ENCODE results near the gene PBX4.
A peak's percentile ranks its signal among the peaks of the same experiment; 100 is the strongest.

Gene PBX4

DNA sequence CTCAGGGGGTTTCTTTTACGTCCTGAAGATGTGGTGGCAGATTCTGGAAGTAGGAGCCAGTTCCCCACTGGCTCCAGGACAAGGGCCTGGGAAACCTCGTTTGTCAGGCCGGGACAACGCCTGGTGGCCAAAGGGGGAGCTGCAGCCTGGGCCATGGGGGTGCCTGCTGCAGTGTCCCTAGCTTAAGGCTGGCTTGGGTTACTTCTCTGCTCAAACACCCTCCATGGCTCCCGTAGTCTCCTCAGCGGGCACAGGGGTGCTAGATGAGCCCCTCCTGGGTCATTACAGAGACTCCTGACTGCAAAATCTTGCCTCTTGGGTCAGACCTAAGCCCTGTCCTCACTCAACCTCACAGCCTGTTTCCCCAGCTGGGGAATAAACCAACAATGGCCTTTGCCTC, 65.7 kb downstream of the PBX4 start:
- peak in 1 of 2 donors; percentile 16 for DNase-seq

DNA sequence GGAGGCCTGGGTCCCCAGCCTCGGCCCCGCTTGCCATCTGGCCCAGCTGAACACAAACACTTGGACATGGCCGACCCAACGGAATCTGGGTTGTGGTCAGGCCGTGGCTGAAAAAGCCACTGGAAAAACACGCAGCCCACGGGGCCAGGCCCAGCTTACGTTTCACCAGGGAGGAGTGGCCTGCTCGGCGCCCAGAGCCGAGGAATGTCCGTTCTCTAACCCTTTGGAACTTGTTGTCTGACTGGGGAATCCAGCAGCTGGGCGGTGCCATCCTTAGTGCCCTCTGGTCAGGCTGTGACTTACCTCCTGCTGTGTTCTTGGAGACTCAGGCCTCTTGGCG, 66.7 kb downstream of the PBX4 start:
- no peak for DNase-seq

DNA sequence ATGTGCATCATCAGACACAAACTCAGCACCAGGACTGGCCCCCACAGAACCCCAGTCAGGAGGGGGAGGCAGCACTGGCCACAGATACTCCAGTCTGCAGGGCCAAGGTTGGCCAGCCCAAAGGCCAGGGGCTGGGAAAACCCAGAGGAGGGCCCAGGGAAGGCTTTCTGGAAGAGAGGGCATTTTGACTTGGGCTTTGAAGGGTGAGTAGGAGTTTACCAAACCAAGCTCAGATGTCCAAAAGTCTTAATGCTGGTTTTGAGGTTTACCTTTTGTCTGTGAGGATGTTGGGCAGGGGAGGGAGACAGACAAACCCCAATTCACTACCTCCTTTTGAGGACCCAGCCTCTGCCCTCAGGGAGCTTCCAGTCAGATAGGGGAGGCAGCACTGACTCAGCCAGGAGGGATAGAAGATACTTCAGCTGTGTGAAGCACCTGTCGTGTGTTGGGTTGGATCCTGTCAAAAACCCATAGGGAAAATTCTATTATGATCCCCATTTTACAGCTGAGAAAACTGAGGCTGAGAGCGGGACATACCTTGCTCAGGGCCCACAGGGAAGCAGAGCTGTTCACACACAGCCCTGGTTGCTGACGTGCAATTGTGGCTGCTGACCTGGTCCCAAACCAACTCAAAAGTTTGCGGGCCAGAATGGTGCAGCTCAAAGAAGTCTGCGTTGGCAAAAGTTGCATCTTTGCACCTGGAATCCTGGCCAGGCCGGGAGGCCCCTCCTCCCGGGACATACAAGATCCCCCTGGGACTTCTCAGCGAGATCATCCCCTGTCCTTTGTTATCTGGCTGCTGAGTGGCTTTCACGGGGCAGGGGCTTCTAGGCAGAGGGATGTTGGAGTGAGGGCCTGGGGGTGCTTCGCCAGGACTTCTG, 67.3 kb downstream of the PBX4 start:
- DNase-seq: no peak

DNA sequence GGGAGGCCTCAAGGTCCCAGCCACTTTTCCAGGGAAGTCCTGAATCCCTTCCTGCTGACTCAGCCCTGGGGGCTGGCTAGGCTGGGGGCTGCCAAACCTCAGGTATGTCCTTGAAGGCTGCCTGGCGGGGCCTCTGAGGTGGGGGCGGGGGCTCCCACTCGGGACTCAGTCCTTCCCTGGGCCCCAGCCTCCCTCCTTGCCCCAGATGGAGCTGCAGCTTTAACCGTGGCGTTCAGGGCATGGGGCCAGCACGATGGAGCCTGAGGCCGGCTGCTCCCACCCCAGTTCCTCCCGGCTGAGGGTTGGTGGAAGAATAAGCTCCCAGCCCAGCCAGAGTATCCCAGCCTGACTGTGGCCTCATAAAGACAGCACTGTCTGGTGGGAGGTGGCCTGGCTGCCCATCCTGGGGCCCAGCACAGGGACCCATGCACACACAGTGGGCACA, 68.0 kb downstream of the PBX4 start:
- DNase-seq: no peak

DNA sequence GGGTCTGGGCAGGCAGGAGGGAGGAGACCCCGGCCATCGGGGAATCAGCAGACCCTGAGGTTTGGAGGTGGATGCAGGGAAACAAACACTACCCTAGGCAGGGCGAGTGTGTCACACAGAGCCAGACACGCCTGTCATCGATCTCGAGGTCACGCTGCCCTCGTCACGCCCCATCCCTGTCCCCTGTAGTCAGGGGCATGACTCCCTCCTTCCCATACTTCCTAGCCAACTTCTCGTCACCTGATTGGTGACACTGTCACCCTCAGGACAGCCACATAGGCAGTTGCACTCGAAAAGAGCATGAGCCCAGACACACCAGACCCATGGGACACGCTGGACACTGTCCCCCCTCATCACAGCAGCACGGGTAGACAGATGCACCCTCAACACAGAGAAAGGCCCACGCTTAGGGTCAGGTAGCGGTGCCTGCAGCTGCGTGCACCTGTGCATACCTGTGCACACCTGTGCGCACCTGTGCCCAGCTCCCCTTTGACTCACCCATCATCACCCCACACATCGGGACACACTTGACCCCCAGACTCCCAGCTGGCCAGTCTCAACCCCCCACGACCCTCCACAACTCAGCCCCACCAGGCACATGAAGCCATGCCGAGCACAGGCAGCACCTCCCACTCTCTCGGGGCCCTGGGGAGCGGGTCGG, 68.6 kb downstream of the PBX4 start:
- no peak for DNase-seq

DNA sequence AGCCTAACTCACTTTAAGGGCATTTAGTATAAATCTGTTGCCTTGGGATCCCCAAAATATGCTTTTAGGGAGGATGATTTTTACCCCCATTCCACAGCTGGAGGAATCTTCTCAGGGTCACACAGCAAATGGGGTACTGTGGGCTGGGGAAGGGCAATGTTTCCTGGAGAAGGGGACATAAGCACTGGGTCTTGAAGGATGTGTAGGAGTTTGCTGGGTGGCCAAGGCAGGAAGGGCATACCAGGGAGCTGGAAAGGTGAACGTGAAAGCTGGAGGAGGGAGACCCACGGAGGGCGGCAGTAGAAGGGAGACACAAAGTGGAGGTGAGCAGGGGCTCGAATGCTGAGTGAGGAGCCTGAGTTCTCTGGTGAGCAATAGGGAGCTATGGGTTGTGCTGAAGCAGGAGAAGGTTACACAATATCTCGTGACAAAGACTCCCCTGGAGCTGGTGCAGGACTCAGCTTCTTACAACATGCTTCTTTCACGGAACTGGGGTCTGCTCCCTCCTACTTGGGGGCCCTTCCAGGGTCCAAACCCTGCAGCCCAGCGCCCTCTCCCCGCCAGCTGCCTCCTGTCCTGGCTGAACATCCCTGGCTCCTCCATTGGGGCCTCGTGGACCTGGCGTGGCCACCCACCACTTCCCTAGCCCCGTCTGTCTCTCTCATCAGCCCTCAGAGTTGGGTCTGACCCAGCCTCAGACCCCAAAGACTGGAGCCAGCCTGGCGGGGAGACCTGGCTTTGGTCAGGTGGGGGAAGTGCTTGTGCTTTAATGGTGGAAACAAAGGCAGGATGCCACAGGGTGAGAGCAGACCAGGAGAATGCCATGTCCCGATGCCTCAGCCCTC, 69.3 kb downstream of the PBX4 start:
- no peak for DNase-seq

DNA sequence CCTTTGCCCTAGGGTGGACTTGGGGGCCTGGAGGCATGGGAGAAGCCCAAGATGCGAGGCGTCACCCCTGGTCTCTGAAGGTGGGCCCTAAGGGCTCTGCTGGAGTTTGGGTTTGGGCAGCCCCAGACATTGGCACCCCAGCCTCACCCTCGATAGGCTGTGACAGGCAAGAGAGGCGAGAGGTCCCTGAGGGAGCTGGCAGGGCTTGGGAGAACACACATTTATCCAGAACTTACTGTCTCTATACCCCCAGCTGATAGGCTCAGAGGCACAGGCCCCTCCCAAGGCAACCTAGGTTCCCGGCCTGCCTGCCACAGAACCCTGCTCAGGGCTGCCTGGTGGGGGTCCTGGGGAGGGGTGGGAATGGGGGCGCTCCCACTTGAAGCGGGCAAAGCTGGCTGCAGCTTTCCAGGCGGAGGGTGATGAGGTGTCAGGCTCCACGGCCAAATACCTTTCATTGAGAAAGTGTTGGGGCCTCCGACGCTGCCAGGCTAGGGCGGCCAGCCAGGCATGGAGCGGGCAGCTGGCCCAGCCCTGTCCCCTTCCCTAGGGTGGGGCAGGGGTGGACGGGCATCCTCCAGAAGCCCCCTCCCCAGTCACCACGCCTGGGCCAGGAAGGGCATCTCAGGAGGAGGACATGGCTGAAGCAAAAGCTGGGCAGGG, 70.7 kb downstream of the PBX4 start:
- no peak for DNase-seq

DNA sequence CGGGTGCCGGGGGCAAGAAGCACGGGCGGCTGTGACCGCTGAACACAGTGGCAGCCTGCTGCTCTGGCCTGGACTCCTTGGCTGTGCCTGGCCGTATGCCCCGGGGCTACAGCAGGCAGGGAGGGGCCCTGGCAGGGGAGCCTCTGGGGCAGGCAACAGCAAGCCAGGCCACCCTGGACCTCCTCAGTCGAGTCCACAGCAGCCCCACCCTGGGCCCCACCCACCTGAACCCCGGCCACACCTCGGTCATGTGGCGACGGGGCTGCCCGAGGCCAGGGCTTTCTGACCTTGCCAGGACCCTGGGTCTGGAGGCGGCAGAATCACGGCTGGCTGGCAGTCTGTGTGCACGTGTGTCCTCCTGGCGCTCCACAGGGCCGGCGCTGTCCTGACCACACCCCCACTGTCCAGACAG, 71.7 kb downstream of the PBX4 start:
- no peak for DNase-seq

DNA sequence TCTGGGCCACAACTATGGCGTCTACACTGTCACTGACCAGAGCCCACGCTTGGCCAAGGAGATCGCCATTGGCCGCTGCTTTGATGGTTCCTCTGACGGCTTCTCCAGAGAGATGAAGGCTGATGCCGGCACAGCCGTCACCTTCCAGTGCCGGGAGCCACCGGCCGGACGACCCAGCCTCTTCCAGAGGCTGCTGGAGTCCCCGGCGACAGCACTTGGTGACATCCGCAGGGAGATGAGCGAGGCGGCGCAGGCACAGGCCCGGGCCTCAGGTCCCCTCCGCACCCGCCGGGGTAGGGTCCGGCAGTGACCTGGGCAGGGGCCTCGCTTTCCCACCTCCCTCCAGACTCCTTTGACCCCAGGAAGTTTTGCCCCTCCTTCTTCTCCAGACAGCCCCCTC, 72.8 kb downstream of the PBX4 start:
- DNase-seq: no peak

DNA sequence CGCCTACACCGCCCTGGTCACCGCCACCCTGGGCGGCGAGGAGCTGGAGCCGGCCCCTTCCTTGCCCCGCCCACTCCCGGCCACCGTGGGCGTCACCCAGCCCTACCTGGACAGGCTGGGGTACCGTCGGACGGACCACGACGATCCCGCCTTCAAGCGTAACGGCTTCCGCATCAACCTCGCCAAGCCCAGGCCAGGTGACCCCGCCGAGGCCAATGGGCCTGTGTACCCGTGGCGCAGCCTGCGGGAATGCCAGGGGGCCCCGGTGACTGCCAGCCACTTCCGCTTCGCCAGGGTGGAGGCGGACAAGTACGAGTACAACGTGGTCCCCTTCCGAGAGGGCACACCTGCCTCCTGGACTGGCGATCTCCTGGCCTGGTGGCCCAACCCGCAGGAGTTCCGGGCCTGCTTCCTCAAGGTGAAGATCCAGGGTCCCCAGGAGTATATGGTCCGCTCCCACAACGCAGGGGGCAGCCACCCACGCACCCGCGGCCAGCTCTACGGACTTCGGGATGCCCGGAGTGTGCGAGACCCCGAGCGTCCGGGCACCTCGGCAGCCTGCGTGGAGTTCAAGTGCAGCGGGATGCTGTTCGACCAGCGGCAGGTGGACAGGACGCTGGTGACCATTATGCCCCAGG, 73.4 kb downstream of the PBX4 start:
- DNase-seq: no peak

DNA sequence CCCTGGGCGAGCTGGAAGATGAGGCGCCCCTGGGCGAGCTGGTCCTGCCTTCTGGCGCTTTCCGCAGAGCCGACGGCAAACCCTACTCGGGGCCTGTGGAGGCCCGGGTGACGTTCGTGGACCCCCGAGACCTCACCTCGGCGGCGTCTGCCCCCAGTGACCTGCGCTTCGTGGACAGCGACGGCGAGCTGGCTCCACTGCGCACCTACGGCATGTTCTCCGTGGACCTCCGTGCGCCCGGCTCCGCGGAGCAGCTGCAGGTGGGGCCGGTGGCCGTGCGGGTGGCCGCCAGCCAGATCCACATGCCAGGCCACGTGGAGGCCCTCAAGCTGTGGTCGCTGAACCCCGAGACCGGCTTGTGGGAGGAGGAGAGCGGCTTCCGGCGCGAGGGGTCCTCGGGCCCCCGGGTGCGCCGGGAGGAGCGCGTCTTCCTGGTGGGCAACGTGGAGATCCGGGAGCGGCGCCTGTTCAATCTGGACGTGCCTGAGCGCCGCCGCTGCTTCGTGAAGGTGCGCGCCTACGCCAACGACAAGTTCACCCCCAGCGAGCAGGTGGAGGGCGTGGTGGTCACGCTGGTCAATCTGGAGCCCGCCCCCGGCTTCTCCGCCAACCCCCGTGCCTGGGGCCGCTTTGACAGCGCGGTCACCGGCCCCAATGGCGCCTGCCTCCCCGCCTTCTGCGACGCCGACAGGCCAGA, 74.1 kb downstream of the PBX4 start:
- no peak for DNase-seq

DNA sequence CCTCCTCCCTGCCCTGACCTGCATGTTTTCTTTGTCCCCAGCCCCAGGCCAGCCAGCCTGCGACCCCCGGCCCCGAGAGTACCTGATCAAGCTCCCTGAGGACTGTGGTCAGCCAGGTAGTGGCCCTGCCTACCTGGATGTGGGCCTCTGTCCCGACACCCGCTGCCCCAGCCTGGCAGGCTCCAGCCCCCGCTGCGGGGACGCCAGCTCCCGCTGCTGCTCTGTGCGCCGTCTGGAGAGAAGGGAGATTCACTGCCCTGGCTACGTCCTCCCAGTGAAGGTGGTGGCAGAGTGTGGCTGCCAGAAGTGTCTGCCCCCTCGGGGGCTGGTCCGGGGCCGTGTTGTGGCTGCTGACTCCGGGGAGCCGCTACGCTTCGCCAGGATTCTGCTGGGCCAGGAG, 74.8 kb downstream of the PBX4 start:
- no peak for DNase-seq

DNA sequence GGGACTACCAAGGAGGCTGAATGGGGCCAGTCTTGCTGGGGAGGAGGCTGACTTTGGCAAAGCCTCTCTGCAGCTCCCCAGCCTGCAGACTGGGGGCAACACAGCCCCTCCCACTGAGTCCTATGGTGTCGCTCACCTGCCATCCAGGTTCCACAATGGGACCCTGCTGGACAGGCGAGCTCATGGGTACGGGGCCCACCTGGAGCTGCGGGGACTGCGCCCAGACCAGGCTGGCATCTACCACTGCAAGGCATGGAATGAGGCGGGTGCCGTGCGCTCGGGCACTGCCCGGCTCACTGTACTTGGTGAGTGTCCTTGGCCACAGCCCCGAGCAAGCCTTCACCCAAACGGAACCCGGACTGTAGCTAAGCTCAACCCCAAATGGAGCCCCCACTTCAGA, 75.4 kb downstream of the PBX4 start:
- no peak for DNase-seq

DNA sequence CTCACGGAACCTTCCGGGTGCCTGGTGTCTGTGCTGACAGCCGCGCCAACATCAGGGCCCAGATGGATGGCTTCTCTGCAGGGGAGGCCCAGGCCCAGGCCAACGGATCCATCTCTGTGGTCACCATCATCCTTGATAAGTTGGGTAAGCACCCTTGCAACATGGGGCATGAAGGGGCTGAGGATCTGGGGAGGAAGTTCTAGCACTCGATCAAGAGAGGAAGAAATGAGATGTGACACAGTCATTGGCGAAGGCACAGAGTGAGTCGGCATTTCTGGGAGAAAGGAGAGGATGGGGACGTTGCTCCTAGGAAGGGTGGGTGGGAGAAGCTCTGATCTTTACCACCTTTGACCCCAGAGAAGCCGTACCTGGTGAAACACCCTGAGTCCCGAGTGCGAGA, 76.0 kb downstream of the PBX4 start:
- peak in 1 of 2 donors; percentile 17 for DNase-seq

DNA sequence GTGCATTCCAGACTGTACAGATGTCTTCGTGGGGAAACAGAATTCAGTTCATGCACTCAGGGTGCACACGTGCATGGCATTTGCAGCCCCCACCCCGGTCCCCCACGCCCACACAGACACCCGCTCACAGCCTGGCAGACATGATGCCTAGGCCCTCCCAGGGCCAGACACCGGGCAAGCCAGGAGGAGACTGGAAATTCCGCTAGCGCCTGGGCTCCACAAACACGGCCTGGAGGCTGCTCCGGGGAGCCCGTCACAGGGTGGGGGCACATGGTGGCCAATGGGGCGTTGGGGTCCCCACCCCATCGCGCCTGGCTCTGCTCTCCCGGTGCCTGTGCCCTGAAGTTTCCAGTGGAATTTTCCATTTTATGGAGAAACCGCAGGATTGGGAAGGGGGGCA, 76.9 kb downstream of the PBX4 start:
- DNase-seq: no peak

DNA sequence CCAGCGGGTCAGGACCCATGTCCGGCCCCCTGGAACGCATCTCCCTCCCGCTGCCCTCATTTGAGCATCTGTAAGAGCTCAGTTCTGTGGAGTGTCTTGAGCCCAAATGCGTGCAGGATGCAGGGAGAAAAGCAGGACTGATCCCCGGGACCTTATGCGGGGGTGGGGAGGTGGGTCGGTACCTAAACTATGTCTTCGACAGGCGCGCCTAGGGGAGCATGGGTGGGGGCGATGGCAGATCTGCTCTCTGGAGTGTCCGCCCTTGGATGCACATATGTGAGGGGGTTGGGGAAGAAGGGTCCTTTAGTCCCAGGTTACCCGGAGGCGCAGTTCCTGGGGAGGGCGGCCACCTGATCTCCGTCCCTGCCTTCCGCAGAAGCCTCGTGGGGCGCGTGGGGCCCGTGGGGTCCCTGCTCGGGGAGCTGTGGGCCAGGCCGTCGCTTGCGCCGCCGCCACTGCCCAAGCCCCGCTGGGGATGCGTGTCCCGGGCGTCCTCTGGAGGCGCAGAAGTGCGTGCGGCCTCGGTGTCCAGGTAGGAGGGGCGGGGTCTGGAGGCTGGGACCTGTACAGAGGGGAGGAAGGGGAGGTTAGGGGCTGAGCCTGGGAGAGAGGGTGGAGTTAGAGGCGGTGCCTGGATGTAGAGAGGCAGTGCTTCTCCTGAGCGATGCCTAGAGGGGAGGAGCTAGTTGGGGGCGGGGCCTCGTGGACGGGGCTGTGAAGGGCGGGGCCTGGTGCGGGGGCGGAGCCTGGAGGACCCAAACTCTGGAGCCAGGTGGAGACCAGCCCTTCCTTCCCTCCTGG, 77.6 kb downstream of the PBX4 start:
- peak; percentile 80 to 83 for DNase-seq

DNA sequence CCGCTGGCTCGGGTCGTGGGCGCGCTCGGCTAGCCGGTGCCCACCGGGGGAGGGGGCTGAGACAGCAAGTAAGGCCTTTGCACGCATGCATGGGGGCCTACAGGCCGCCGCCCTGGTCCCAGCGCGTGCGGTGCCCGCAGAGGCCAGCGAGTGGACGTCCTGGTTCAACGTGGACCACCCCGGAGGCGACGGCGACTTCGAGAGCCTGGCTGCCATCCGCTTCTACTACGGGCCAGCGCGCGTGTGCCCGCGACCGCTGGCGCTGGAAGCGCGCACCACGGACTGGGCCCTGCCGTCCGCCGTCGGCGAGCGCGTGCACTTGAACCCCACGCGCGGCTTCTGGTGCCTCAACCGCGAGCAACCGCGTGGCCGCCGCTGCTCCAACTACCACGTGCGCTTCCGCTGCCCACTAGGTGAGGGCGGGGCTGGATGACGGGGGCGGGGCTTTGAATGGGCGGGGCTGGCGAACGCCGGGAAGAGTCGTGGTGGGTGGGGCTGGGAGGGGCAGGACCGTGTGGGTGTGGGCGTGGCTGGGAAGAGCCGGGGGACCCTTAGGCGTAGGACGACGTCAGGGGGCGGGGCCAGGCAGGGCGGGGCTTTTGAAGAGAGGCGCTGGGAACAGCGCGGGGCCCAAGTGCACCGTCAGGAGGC, 78.3 kb downstream of the PBX4 start:
- DNase-seq: peak; percentile 80 to 82

DNA sequence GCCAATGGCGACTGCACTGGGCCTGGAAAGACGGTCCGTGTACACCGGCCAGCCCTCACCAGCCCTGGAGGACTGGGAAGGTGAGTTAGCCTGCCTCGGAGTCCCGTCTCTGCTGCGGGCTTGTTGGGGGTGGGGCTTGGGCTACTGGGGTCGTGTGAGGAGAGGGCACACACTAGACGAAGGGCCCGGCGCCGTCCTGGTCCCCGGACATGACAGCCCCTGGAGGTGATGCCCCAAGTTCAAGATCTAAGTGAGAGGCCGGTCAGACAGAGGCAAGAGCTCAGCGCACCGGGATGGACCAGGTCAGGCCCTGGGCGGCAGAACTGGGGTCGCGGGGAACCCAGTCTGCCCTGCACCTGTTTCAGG, 78.8 kb downstream of the PBX4 start:
- DNase-seq: no peak

DNA sequence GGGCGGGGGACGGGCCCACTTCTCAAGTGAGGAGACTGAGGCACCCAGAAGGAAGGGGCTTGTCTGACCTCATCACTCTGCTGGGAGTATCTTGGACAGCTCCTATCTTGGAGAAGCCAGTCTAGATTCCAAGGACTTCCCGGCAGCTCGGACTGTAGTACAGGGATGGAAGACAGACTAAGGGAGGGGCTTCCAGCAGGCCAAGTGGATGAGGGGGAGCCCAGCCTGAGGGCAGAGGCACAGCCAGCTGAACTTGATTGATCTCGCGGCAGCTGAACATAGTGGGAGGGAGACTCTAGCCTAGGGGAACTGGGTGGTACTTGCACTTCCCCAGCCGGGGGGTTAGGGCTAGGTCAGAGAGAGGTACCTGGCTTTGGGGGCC, 79.7 kb downstream of the PBX4 start:
- no peak for DNase-seq

DNA sequence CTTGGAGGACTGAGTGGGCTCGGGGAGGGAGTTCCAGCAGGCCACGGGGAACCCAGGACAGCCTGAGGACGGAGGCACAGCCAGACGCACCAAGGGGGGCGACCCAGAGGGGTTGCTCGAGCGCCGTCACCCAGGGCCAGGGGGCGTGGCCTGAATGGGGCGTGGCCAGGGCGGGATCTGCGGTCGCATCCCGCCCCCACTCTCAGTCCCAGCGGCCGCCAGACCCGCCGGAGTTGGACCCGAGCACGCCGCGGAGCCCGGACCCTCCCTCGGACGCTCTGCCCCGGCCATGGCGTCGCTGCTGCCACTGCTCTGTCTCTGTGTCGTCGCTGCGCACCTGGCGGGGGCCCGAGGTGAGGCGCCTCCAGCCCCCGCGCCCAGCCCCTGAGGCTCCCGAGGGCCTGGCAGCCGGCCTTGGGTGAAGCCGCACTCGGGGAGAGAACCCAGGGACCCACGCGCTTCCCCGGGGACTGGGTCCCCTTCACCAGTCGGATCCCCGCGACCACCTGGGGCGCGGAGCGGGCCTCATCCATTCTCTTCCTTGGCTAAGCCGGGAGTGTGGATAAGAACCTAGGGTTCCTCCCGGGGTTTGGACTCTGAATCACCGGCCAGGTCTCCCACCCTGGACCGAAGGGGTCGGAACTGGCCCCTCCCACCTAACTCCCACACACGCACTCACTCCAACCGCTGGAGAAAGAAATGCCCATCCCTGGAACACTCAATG, 80.3 kb downstream of the PBX4 start, which contains the start of gene CILP2:
CILP2 (plus strand) TSS at position 205 of the 724 bp plus-strand sequence; CDS start at position 290, 85 bp downstream.
- DNase-seq: peak; percentile 37 to 45

Measured in CD4-positive, alpha-beta T cell treated with Interleukin-1 beta for 1 hour (primary cell).